ENCODE data around the gene GIGYF2. TPM values are rescaled to one million over a fixed set of nuclear protein-coding genes. Genes with fewer than 3 reads are reported as not detected.
A peak's percentile ranks its signal among the peaks of the same experiment; 100 is the strongest.

Gene GIGYF2
- total RNA-seq, 1 donor = 57.2 TPM

- no peak overlapping the region for H3K4me3 ChIP-seq (ENCODE audit: insufficient read depth, low read length)
- no peak for TF ChIP-seq CTCF (IDR thresholded peaks at IDR 0.05; ENCODE audit: extremely low read depth, low read depth, low read length)
These were observed 3.8 kb upstream of the GIGYF2 start for GRCh38 chr2:232693344-232693743.

GRCh38 chr2:232696609-232697058 lies 497 bp upstream of the GIGYF2 start:
- Histone ChIP-seq H3K4me2 (ENCODE audit: insufficient read depth, low read length) (peak overlapping the region; percentile 77), H3K79me2 (ENCODE audit: insufficient read depth, low read length) (peaks cover 45% of the 10 kb centered on the region), H3K27me3 (ENCODE audit: insufficient read depth, low read length) (no peaks in the 10 kb centered on the region), H4K20me1 (ENCODE audit: insufficient read depth, low read length) (peaks cover 26% of the 10 kb centered on the region), H3K36me3 (ENCODE audit: insufficient read depth, low read length) (no peaks in the 10 kb centered on the region), H3K4me1 (ENCODE audit: insufficient read depth, low read length) (peaks cover 22% of the 10 kb centered on the region), H3K4me3 (ENCODE audit: insufficient read depth, low read length) (peak overlapping the region; percentile 88), H3K9me3 (ENCODE audit: low read depth, low read length) (no peaks in the 10 kb centered on the region), H2AFZ (ENCODE audit: low read length) (peak overlapping the region; percentile 86), H3K27ac (ENCODE audit: low read depth, low read length) (peak overlapping the region; percentile 55)
- TF ChIP-seq CTCF (IDR thresholded peaks at IDR 0.05; ENCODE audit: extremely low read depth, low read depth, low read length) = no peak
- DNase-seq (ENCODE audit: insufficient read length, low spot score, missing footprints) = peak; percentile 77

More at GRCh38 chr2:232693344-232693743, 3.8 kb upstream of the GIGYF2 start:
- Histone ChIP-seq H2AFZ (ENCODE audit: low read length) (no peak overlapping the region), H3K4me2 (ENCODE audit: insufficient read depth, low read length) (no peak overlapping the region), H3K36me3 (ENCODE audit: insufficient read depth, low read length) (no peaks in the 10 kb centered on the region), H4K20me1 (ENCODE audit: insufficient read depth, low read length) (peaks cover under 1% of the 10 kb centered on the region), H3K4me1 (ENCODE audit: insufficient read depth, low read length) (peaks cover 6% of the 10 kb centered on the region), H3K79me2 (ENCODE audit: insufficient read depth, low read length) (peaks cover 12% of the 10 kb centered on the region), H3K9me3 (ENCODE audit: low read depth, low read length) (no peaks in the 10 kb centered on the region), H3K27ac (ENCODE audit: low read depth, low read length) (no peak overlapping the region), H3K27me3 (ENCODE audit: insufficient read depth, low read length) (no peaks in the 10 kb centered on the region)
- DNase-seq (ENCODE audit: insufficient read length, low spot score, missing footprints) = no peak

- no peaks in the 10 kb centered on the region for H3K9me3 ChIP-seq (ENCODE audit: low read depth, low read length)
- DNase-seq (ENCODE audit: insufficient read length, low spot score, missing footprints) = no peak
- TF ChIP-seq CTCF (IDR thresholded peaks at IDR 0.05; ENCODE audit: extremely low read depth, low read depth, low read length) = no peak
- peak overlapping the region; percentile 79 for H3K4me2 ChIP-seq (ENCODE audit: insufficient read depth, low read length)
- H3K79me2 ChIP-seq (ENCODE audit: insufficient read depth, low read length) = peaks cover 56% of the 10 kb centered on the region
- peak overlapping the region; percentile 88 for H3K4me3 ChIP-seq (ENCODE audit: insufficient read depth, low read length)
- H3K36me3 ChIP-seq (ENCODE audit: insufficient read depth, low read length) = no peaks in the 10 kb centered on the region
- H3K27ac ChIP-seq (ENCODE audit: low read depth, low read length) = peak overlapping the region; percentile 74
- peaks cover 33% of the 10 kb centered on the region for H4K20me1 ChIP-seq (ENCODE audit: insufficient read depth, low read length)
- peak overlapping the region; percentile 78 for H2AFZ ChIP-seq (ENCODE audit: low read length)
- H3K4me1 ChIP-seq (ENCODE audit: insufficient read depth, low read length) = peaks cover 22% of the 10 kb centered on the region
- H3K27me3 ChIP-seq (ENCODE audit: insufficient read depth, low read length) = no peaks in the 10 kb centered on the region
These were observed 628 bp downstream of the GIGYF2 start for GRCh38 chr2:232697807-232698110.

GRCh38 chr2:232698556-232699091 lies 1.5 kb downstream of the GIGYF2 start:
- no peaks in the 10 kb centered on the region for H3K36me3 ChIP-seq (ENCODE audit: insufficient read depth, low read length)
- H3K9me3 ChIP-seq (ENCODE audit: low read depth, low read length) = no peaks in the 10 kb centered on the region
- peaks cover 22% of the 10 kb centered on the region for H3K4me1 ChIP-seq (ENCODE audit: insufficient read depth, low read length)
- H2AFZ ChIP-seq (ENCODE audit: low read length) = no peak overlapping the region
- H3K4me2 ChIP-seq (ENCODE audit: insufficient read depth, low read length) = peak overlapping the region; percentile 79
- peaks cover 39% of the 10 kb centered on the region for H4K20me1 ChIP-seq (ENCODE audit: insufficient read depth, low read length)
- peak overlapping the region; percentile 74 for H3K27ac ChIP-seq (ENCODE audit: low read depth, low read length)
- peak overlapping the region; percentile 88 for H3K4me3 ChIP-seq (ENCODE audit: insufficient read depth, low read length)
- no peak for TF ChIP-seq CTCF (IDR thresholded peaks at IDR 0.05; ENCODE audit: extremely low read depth, low read depth, low read length)
- H3K79me2 ChIP-seq (ENCODE audit: insufficient read depth, low read length) = peaks cover 65% of the 10 kb centered on the region
- H3K27me3 ChIP-seq (ENCODE audit: insufficient read depth, low read length) = no peaks in the 10 kb centered on the region
- DNase-seq (ENCODE audit: insufficient read length, low spot score, missing footprints) = no peak

Data from osteoblast (primary cell).